ENCODE measurements around the gene GBF1. TPM values are rescaled to one million over a fixed set of nuclear protein-coding genes. Genes with fewer than 3 reads are reported as not detected.
"Not testable (repeated sequence)": the region's sequence is repeated elsewhere in the genome, so short reads cannot be mapped to it uniquely, and the experiment has no call there.

Gene GBF1
- total and polyA plus RNA-seq, 10 donors, result 5.8 to 42.1 (median 38.6) TPM

DNA sequence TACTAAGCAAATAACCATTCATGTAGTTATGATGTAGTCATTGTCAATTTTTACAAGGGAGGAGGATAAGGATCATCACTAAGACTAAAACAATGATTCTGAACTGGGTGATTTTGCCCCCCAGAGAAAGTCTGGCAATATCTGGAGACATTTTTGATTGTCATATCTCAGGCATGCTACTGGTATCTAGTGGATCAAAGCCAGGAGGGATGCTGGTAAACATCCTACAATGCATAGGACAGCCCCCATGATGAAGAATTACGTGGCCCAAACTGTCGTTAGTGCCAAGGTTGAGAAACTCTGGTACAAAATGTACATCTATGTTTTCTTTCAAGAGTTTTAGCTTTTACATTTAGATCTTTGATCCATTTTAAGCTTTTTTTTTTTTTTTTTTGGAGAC lies 57.3 kb downstream of the GBF1 start:
- intact Hi-C loops (cut with DNase I; ENCODE audit: low total_unique reads), result no loop called here
- Histone ChIP-seq H3K4me3 (no peak overlapping the region), H3K27me3 (replicated peaks in 1 of 7) (no peaks in the 10 kb centered on the region), H3K27ac (no peak overlapping the region), H3K9me3 (no peaks in the 10 kb centered on the region), H3K4me1 (peaks cover 3 to 18% (median 12%) of the 10 kb centered on the region in 6 donors), H3K36me3 (peaks cover 0 to 16% (median 0%) of the 10 kb centered on the region in 6 donors)
- TF ChIP-seq POLR2AphosphoS5 (IDR thresholded peaks at IDR 0.05) (no peak), POLR2A (IDR thresholded peaks at IDR 0.05) (no peak)
- TF ChIP-seq, protein P1, sequence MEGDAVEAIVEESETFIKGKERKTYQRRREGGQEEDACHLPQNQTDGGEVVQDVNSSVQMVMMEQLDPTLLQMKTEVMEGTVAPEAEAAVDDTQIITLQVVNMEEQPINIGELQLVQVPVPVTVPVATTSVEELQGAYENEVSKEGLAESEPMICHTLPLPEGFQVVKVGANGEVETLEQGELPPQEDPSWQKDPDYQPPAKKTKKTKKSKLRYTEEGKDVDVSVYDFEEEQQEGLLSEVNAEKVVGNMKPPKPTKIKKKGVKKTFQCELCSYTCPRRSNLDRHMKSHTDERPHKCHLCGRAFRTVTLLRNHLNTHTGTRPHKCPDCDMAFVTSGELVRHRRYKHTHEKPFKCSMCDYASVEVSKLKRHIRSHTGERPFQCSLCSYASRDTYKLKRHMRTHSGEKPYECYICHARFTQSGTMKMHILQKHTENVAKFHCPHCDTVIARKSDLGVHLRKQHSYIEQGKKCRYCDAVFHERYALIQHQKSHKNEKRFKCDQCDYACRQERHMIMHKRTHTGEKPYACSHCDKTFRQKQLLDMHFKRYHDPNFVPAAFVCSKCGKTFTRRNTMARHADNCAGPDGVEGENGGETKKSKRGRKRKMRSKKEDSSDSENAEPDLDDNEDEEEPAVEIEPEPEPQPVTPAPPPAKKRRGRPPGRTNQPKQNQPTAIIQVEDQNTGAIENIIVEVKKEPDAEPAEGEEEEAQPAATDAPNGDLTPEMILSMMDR (IDR thresholded peaks at IDR 0.05 in 8 of 11, conservative IDR thresholded peaks at IDR 0.05 in 3 of 11), result no peak
- 92 to 100% (median 98%) methylated on average over 2 of the region's 2 CpGs for WGBS, 5 donors
- no peak for DNase-seq

- DNase-seq, result no peak
- WGBS, 5 donors, result 55 to 74% (median 63%) methylated on average over 1 of the region's 1 CpG
- intact Hi-C loops (cut with DNase I; ENCODE audit: low total_unique reads), result no loop called here
- Histone ChIP-seq H3K4me3 (no peak overlapping the region), H3K36me3 (peaks cover 0 to 16% (median 0%) of the 10 kb centered on the region in 6 donors), H3K27ac (no peak overlapping the region), H3K4me1 (peaks cover 0 to 22% (median 5%) of the 10 kb centered on the region in 6 donors), H3K9me3 (no peaks in the 10 kb centered on the region), H3K27me3 (replicated peaks in 1 of 7) (no peaks in the 10 kb centered on the region)
- TF ChIP-seq, protein P1 (IDR thresholded peaks at IDR 0.05 in 8 of 11, conservative IDR thresholded peaks at IDR 0.05 in 3 of 11), result no peak
- TF ChIP-seq POLR2AphosphoS5 (IDR thresholded peaks at IDR 0.05) (no peak), POLR2A (IDR thresholded peaks at IDR 0.05) (no peak)
Observed at GRCh38 chr10:102306006-102306405, 60.7 kb downstream of the GBF1 start.

- Histone ChIP-seq H3K36me3 (peaks cover 0 to 16% (median 0%) of the 10 kb centered on the region in 6 donors), H3K4me3 (no peak overlapping the region), H3K27ac (no peak overlapping the region), H3K4me1 (peaks cover 0 to 29% (median 8%) of the 10 kb centered on the region in 6 donors), H3K27me3 (replicated peaks in 1 of 7) (no peaks in the 10 kb centered on the region), H3K9me3 (no peaks in the 10 kb centered on the region)
- TF ChIP-seq, protein P1 (IDR thresholded peaks at IDR 0.05 in 8 of 11, conservative IDR thresholded peaks at IDR 0.05 in 3 of 11), result no peak
- TF ChIP-seq POLR2AphosphoS5 (IDR thresholded peaks at IDR 0.05), result no peak
- no peak for TF ChIP-seq POLR2A (IDR thresholded peaks at IDR 0.05)
- 95 to 100% (median 98%) methylated on average over 3 of the region's 3 CpGs for WGBS, 5 donors
- no peak for DNase-seq
- intact Hi-C loops (cut with DNase I; ENCODE audit: low total_unique reads), result no loop called here
Observed at GRCh38 chr10:102306710-102307109, 61.4 kb downstream of the GBF1 start.

DNA sequence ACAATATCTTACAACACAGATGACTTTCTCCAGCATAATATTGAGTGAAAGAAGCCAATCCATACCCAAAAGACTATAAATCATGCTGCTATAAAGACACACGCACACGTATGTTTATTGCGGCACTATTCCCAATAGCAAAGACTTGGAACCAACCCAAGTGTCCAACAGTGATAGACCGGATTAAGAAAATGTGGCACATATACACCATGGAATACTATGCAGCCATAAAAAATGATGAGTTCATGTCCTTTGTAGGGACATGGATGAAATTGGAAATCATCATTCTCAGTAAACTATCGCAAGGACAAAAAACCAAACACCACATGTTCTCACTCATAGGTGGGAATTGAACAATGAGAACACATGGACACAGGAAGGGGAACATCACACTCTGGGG lies 63.0 kb downstream of the GBF1 start:
- H3K4me3 ChIP-seq; H3K9me3 ChIP-seq; H3K27me3 ChIP-seq (replicated peaks in 1 of 7); H3K27ac ChIP-seq; intact Hi-C loops (cut with DNase I; ENCODE audit: low total_unique reads); DNase-seq: not testable (repeated sequence)
- WGBS, 5 donors, result 92 to 99% (median 97%) methylated on average over 4 to 5 of the region's 5 CpGs
- H3K36me3 ChIP-seq, result peaks cover 0 to 16% (median 0%) of the 10 kb centered on the region in 6 donors
- peaks cover 0 to 37% (median 8%) of the 10 kb centered on the region in 6 donors for H3K4me1 ChIP-seq

- Histone ChIP-seq H3K4me3 (no peak overlapping the region), H3K27ac (no peak overlapping the region), H3K36me3 (peaks cover 0 to 16% (median 0%) of the 10 kb centered on the region in 6 donors), H3K27me3 (replicated peaks in 1 of 7) (no peaks in the 10 kb centered on the region), H3K9me3 (no peaks in the 10 kb centered on the region), H3K4me1 (peaks cover 0 to 37% (median 8%) of the 10 kb centered on the region in 6 donors)
- intact Hi-C loops (cut with DNase I; ENCODE audit: low total_unique reads), result no loop called here
- no peak for TF ChIP-seq POLR2A (IDR thresholded peaks at IDR 0.05)
- TF ChIP-seq, protein P1 (IDR thresholded peaks at IDR 0.05 in 8 of 11, conservative IDR thresholded peaks at IDR 0.05 in 3 of 11), result no peak
- TF ChIP-seq POLR2AphosphoS5 (IDR thresholded peaks at IDR 0.05), result no peak
- DNase-seq, result no peak
- 87 to 91% (median 90%) methylated on average over 1 of the region's 1 CpG for WGBS, 5 donors
Observed at GRCh38 chr10:102309236-102309635, 63.9 kb downstream of the GBF1 start.

Measured in spleen (tissue), 11 donors.